ENCODE results near the gene RNF217.

DNA sequence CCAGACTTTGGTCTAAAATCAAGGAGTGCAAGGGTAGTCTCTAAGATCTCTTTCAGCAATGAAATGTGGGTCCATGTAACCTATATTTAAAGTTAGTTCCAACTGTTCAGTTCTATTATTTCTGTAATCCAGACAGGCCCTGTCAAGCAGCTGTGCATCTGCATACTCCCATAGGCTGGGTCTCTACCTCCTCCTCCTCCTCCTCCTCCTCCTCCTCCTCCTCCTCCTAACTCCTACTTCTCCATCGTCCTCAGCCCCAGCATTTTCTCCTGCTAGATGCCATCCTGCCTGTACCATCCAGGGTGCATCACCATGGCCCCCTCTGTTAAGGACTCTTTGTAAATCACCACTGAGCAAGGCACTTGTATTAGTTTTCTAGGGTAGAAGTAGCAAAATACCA lies 138.9 kb downstream of the RNF217 start:
- TF ChIP-seq POLR2AphosphoS5 (IDR thresholded peaks at IDR 0.05; ENCODE audit: borderline replicate concordance, low read depth, low read length) (no peak), EZH2 (IDR thresholded peaks at IDR 0.05) (no peak), FOXP2 (optimal IDR thresholded peaks at IDR 0.05; ENCODE audit: control extremely low read depth, extremely low read length, insufficient read depth) (no peak)

All from SK-N-MC (cell line).